DOHH2 (cell line): Measurements from ENCODE around the gene SUN1.

ENCODE experiments used
- CTCF ChIP-seq: fragments of 200-600 bp; sonication (generic); IDR thresholded peaks from one replicate; pipeline ENCODE4 v1.5.1; 2014; ENCODE audit warnings: antibody characterized with exemption, mild to moderate bottlenecking, low read depth, low read length; ENCODE audit not compliant: poor library complexity, severe bottlenecking
- EZH2phosphoT487 ChIP-seq: fragments of 200-600 bp; sonication (generic); IDR thresholded peaks from 2 replicates; pipeline ENCODE4 v1.6.1; 2017; ENCODE audit warnings: borderline replicate concordance, mild to moderate bottlenecking, antibody characterized with exemption, low read length, moderate library complexity, mixed read lengths

- TF ChIP-seq CTCF (no peak), EZH2phosphoT487 (no peak)
Measured at GRCh38 chr7:868189-868486, 35.9 kb downstream of the SUN1 start.
